HG03139 (cell line): Measurements from ENCODE around the gene ZSWIM1.
"Not testable (repeated sequence)": the region's sequence is repeated elsewhere in the genome, so short reads cannot be mapped to it uniquely, and the experiment has no call there.

ENCODE experiments used
- ATAC-seq: cut with Tn5 transposase; IDR thresholded peaks from one replicate; pipeline ENCODE4 v1.9.1; 2021; ENCODE audit not compliant: unreplicated experiment

Gene ZSWIM1

GRCh38 chr20:45853484-45853883 lies 27.5 kb upstream of the ZSWIM1 start:
- no peak for ATAC-seq

DNA sequence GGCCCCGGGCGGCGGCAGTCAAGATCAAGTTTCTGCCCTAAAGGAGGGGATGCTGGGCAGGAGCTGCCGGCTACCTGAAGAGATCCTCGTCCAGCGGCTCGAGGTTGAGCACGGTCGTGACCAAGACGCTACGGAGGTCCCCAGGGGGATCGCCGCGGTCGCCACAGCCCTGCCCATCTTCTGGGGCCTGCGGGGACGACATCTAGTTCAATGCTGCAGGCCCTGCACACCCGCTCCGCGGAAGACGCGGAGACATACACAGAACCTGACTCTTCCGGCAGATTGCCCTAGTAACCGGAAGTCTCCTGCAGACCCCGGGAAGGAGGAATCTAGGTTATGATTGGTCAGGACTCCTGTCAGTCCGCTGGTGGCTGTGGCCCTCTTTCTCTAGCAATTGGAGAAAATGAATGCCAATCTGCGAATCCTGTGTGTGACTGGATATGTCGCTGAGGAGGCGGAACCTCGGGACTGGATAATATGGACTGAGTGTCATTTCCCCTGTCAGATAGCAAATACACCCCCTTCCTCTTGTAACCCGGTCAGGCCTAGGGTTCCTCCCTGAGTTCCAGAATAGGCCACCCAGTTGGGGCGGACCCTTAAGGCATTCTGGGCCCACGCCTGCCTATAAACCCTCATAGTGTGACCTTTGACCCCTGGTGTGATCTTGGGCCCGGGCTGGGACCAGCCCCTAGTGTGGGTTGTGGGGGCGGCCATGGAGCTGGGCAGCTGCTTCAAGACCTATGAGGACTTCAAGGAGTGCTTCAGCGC lies 23.7 kb upstream of the ZSWIM1 start, which contains the start of the genes ACOT8 and ZSWIM3:
Gene ACOT8 (minus strand): TSS at position 279 of the 768 bp plus-strand sequence. CDS start 77 bp downstream, at position 202.
Gene ZSWIM3 (plus strand): TSS at position 501 of the 768 bp plus-strand sequence. CDS start 212 bp downstream, at position 713.
- peak; percentile 88 for ATAC-seq

DNA sequence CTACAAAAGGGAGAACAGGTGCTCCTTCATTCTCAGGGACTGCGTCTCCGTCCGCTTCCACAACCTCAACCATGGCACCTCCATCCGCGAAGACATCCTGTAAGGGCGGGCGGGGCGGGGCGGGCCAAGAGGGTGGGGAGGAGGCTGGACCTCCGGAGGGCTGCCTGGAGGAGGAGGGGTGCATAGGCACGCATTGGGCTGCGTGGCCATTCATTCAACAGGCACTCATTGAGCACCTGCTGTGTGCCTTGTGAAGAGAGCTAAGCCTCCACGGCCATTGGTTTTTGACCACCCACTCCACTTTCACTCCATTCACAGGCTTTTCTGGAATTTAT lies 23.2 kb upstream of the ZSWIM1 start:
- peak; percentile 28 for ATAC-seq

GRCh38 chr20:45859916-45860315 lies 21.1 kb upstream of the ZSWIM1 start:
- ATAC-seq: no peak

DNA sequence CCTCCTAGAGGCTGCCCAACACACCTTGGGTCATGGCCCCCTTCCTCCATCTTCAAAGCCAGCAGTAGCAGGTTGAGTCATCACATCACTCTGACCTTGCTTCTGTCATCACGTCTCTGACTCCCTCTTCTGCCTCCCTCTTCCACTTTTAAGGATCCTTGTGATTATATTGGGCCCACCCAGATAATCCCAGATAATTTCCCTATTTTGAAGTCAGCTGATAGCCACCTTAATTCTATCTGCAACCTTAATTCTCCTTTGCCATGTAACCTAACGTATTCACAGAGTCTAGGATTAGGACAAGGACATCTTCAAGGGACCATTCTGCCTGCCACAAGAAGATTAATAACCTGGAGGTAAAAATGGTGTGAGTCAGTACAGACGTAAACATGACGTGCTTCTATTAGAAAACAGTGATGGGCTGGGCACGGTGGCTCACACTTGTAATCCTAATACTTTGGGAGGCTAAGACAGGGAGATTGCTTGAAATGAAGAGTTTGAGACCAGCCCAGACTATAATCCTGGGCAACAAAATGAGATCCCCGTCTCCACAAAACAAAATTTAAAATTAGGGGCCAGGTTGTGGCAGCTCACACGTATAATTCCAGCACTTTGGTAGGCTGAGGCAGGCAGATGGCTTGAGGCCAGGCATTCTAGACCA lies 20.3 kb upstream of the ZSWIM1 start:
- ATAC-seq: no peak

- ATAC-seq: no peak
These were observed 19.6 kb upstream of the ZSWIM1 start for GRCh38 chr20:45861221-45862075.

GRCh38 chr20:45863543-45864470 lies 17.2 kb upstream of the ZSWIM1 start:
- no peak for ATAC-seq

DNA sequence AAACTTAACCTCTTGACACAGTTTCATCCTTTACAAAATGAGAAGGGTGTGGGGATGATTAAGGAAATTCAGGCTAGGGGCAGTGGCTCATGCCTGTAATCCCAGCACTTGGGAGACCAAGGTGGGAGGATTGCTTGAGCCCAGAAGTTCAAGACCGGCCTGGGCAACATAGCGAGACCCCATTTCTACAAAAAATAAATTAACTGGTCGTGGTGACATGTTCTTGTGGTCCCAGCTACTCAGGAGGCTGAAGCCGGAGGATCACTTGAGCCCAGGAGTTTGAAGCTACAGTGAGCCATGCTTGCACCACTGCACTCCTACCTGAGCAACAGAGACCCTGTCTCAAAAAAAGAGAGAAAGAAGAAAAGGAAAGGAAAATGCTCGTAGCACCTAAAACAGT lies 14.6 kb upstream of the ZSWIM1 start:
- ATAC-seq: no peak

GRCh38 chr20:45867136-45867818 lies 13.8 kb upstream of the ZSWIM1 start:
- ATAC-seq: no peak

- ATAC-seq: no peak
These were observed 13.2 kb upstream of the ZSWIM1 start for GRCh38 chr20:45867819-45868176.

DNA sequence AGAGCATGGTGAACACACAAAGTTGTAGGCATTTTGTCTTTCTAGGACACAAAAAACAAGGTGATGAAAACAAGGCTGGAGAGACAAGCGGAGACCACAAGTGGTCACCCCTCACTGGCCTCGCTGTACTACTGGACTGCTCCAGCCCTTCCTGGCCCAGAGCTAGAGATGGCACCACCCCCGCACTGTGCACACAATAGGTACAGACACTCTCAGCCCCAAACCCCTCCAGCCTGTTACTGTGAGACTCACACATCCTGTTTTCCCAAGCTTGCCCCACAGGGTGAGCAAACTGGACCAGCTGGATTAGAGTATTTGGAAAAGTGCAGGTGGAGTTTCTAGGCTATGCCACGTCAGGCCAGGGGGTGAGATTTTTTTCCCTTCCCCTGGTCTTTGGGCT lies 8.4 kb upstream of the ZSWIM1 start:
- ATAC-seq: no peak

DNA sequence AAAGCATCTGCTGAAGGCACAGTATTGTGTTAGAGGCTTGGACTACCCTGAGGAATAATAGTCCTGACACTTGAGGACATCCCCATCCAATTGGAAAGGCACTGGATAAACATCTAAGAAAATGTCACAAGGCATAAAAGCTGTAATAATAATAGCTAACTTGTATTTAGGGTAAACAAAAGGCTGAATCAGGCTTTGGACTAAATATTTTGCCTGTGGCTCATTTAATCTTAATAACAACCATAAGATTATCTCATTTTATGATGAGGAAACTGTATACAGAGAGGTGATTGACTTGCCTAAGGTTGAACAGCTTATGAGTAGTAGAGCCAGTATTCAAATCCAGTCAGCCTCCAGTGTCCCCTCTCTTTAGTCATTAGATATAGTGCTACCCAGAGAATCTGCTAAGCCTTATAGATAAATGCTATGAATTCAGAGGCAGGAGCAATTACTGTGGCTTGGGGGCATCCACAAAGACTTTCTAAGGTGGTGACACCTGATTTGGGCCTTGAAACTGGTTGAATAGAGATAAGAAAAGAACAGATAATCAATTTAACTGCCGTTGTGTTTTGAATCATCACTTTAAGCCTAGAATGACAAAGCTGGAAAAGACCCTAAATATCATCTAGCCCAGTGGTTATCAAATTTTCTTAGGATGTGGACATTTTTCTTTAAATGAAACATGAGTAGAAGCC lies 7.5 kb upstream of the ZSWIM1 start:
- ATAC-seq: no peak

DNA sequence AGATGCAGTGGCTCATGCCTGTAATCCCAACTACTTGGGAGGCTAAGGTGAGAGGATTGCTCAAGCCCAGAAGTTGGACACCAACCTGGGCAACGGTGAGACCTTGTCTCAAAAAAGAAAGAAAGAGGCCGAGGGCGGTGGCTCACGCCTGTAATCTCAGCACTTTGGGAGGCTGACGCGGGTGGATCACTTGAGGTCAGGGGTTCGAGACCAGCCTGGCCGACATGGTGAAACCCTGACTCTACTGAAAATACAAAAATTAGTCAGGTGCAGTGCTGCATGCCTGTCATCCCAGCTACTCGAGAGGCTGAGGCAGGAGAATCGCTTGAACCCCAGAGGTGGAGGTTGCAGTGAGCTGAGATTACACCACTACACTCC lies 6.9 kb upstream of the ZSWIM1 start:
- not testable (repeated sequence) for ATAC-seq

GRCh38 chr20:45874576-45874975 lies 6.5 kb upstream of the ZSWIM1 start:
- ATAC-seq: no peak

GRCh38 chr20:45878076-45878761 lies 2.8 kb upstream of the ZSWIM1 start:
- no peak for ATAC-seq

- ATAC-seq: no peak
These were observed 1.6 kb downstream of the ZSWIM1 start for GRCh38 chr20:45882469-45883099.

GRCh38 chr20:45883100-45883469 lies 2.1 kb downstream of the ZSWIM1 start:
- ATAC-seq: no peak

- no peak for ATAC-seq
These were observed 5.7 kb downstream of the ZSWIM1 start for GRCh38 chr20:45886590-45887345.
